H7 (cell line): ENCODE results near the gene TCP11X1. TPM values are rescaled to one million over a fixed set of nuclear protein-coding genes. Genes with fewer than 3 reads are reported as not detected.
"Not testable (repeated sequence)": the region's sequence is repeated elsewhere in the genome, so short reads cannot be mapped to it uniquely, and the experiment has no call there.

Source experiments
- DNase-seq: peaks from one replicate; pipeline ENCODE4 v3.0.0; 2012
- H3K27me3 ChIP-seq: 2 replicates; pipeline ENCODE4 v1.6.0; 2011; ENCODE audit warnings: mild to moderate bottlenecking, low read length; ENCODE audit not compliant: control insufficient read depth, insufficient read depth
- H3K36me3 ChIP-seq: replicated peaks from 2 replicates; pipeline ENCODE4 v1.5.1; 2011; ENCODE audit warnings: low read length; ENCODE audit not compliant: control insufficient read depth, insufficient read depth
- H3K4me3 ChIP-seq: 2 replicates; pipeline ENCODE4 v1.5.1; 2011; ENCODE audit warnings: low read depth, mild to moderate bottlenecking, control low read depth, low read length, moderate library complexity; ENCODE audit not compliant: insufficient read depth
- total RNA-seq: library from RNA; depleted of rRNA; stranded (reverse); fragments of >200 nt; shearing (Covaris generic); gene quantifications from 2 replicates; pipeline ENCODE4 v1.2.3, GENCODE V29; 2014; rRNA removed

Gene TCP11X1
- total RNA-seq, result 0.28 TPM in 1 of 2 replicates, not detected in the other

DNA sequence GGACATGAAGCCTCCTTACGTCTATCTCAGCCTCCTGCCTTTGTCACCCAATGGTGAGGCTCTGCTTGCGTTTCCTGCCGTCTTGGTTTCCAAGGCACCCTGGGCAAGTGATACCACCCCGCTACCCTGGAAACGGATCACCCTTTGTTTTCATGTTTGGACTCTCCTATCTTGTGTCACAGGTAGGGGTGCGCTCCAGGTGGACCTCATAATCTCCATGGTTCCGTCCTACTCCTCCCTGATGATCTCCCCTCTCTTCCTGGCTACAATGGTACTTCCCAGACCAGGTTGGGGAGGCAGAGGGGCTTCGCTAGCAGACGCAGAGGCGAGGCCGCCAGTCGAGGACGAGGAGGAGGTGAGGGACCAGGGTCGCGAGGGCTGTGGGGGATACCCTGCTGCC lies at the start of gene TCP11X1:
TSS of gene TCP11X1 (plus strand) at position 316 of the 400 bp plus-strand sequence.
- not testable (repeated sequence) for H3K36me3 ChIP-seq, DNase-seq, H3K27me3 ChIP-seq, H3K4me3 ChIP-seq

- Histone ChIP-seq H3K4me3 (no peak overlapping the region), H3K27me3 (no peaks in the 10 kb centered on the region), H3K36me3 (no peaks in the 10 kb centered on the region)
- DNase-seq, result no peak
Observed at GRCh38 chrX:102185967-102186720, 29.0 kb upstream of the TCP11X1 start.

- not testable (repeated sequence) for DNase-seq, H3K4me3 ChIP-seq, H3K36me3 ChIP-seq, H3K27me3 ChIP-seq
Observed at GRCh38 chrX:102207940-102208339, 7.2 kb upstream of the TCP11X1 start.

- H3K27me3 ChIP-seq, H3K36me3 ChIP-seq, H3K4me3 ChIP-seq, DNase-seq: not testable (repeated sequence)
Observed at GRCh38 chrX:102216497-102216896, 1.4 kb downstream of the TCP11X1 start.

DNA sequence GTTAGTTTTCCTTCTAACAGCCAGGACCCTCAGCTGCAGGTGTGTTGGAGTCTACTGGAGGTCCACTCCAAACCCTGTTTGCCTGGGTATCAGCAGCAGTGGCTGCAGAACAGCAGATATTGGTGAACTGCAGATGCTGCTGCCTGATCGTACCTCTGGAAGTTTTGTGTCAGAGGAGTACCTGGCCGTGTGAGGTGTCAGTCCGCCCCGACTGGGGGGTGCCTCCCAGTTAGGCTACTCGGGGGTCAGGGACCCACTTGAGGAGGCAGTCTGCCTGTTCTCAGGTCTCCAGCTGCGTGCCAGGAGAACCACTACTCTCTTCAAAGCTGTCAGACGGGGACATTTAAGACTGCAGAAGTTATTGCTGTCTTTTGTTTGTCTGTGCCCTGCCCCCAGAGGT lies 20.6 kb downstream of the TCP11X1 start:
- not testable (repeated sequence) for H3K36me3 ChIP-seq, DNase-seq, H3K4me3 ChIP-seq, H3K27me3 ChIP-seq

DNA sequence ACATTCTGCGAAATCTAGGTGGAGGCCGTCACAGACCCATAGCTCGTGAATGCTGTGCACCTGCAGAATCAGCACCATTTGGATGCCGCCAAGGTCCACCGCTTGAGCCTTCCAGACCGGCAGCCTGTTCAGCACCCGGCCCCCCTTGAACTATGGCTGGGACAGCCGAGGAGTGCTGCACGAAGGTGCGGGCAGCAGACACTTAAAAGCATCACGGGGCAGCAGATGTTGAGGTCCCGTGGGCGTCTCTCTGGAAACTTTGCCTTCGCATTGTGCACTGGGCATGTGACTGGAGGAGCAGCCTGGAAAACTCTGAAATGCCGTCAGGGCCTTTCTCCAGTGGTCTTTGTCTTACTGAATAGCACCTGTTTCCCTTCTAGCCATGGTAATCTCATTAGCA lies 25.2 kb downstream of the TCP11X1 start:
- not testable (repeated sequence) for H3K4me3 ChIP-seq, DNase-seq, H3K36me3 ChIP-seq

GRCh38 chrX:102246893-102247292 lies 31.8 kb downstream of the TCP11X1 start, which contains the start of gene NXF2:
NXF2 (plus strand) TSS chrX:102247167; CDS start chrX:102307079, 59,912 bp downstream.
- H3K4me3 ChIP-seq, result not testable (repeated sequence)

More for the DNA sequence above, 25.2 kb downstream of the TCP11X1 start:
- not testable (repeated sequence) for H3K27me3 ChIP-seq

DNA sequence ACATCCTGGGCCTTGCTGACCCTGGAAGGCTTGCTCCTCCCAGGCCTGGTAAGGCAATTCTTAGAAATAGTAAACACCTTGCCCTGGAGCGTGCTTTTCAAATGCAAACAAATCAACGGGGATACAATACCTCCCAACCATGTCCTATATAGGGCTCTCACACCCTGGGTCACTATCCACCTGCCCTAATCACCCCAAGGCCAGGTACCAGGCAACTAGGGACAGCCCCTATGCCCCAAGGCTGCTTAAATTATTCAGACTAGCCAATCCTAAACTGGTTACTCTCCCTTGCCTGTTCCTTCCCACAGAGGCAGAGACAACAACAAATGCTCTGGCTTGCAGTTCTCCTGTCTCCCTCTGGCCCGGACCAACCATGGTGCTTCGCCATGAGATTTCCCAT lies 57.1 kb downstream of the TCP11X1 start:
- not testable (repeated sequence) for H3K36me3 ChIP-seq, DNase-seq, H3K27me3 ChIP-seq, H3K4me3 ChIP-seq

More at GRCh38 chrX:102246893-102247292, 31.8 kb downstream of the TCP11X1 start, which contains the start of gene NXF2:
- H3K36me3 ChIP-seq, DNase-seq, H3K27me3 ChIP-seq: not testable (repeated sequence)

Other genes with a start within 250 kb of the TCP11X1 start
- 3.2 and 7.5 TPM in 2 replicates for gene TCEAL2, start 89.6 kb upstream of the TCP11X1 start, total RNA-seq
- gene TCEAL6, start 72.8 kb upstream of the TCP11X1 start, total RNA-seq, result not detected in 2 replicates
- 5.5 and 8.6 TPM in 2 replicates for gene BEX5, start 59.3 kb upstream of the TCP11X1 start, total RNA-seq
- gene NXF2, start 31.9 kb downstream of the TCP11X1 start, total RNA-seq, result 0.11 TPM in 1 of 2 replicates, not detected in the other
- 0.11 and 0.45 TPM in 2 replicates for gene NXF2B, start 224.7 kb downstream of the TCP11X1 start, total RNA-seq